ENCODE measurements around the gene CD247. TPM values are rescaled to one million over a fixed set of nuclear protein-coding genes. Genes with fewer than 3 reads are reported as not detected.

The CD247 gene
- total RNA-seq, 1 donor = not detected

GRCh38 chr1:167452483-167452882, 65.8 kb downstream of the CD247 start:
- no peak for DNase-seq (ENCODE audit: low read depth)
- TF ChIP-seq CTCF (IDR thresholded peaks at IDR 0.05; ENCODE audit: insufficient read depth, low read depth, low read length) = no peak
- H3K4me3 ChIP-seq (ENCODE audit: low read depth, low read length) = no peak overlapping the region

- no peak overlapping the region for H3K4me3 ChIP-seq (ENCODE audit: low read depth, low read length)
- no peak for TF ChIP-seq CTCF (IDR thresholded peaks at IDR 0.05; ENCODE audit: insufficient read depth, low read depth, low read length)
- DNase-seq (ENCODE audit: low read depth) = no peak
Measured at GRCh38 chr1:167450843-167451242, 67.5 kb downstream of the CD247 start.

GRCh38 chr1:167447521-167448136, 70.7 kb downstream of the CD247 start:
- TF ChIP-seq CTCF (IDR thresholded peaks at IDR 0.05; ENCODE audit: insufficient read depth, low read depth, low read length) = no peak
- no peak overlapping the region for H3K4me3 ChIP-seq (ENCODE audit: low read depth, low read length)
- no peak for DNase-seq (ENCODE audit: low read depth)

GRCh38 chr1:167446966-167447365, 71.4 kb downstream of the CD247 start:
- H3K4me3 ChIP-seq (ENCODE audit: low read depth, low read length) = no peak overlapping the region
- DNase-seq (ENCODE audit: low read depth) = no peak
- TF ChIP-seq CTCF (IDR thresholded peaks at IDR 0.05; ENCODE audit: insufficient read depth, low read depth, low read length) = no peak

- DNase-seq (ENCODE audit: low read depth) = no peak
- H3K4me3 ChIP-seq (ENCODE audit: low read depth, low read length) = no peak overlapping the region
- TF ChIP-seq CTCF (IDR thresholded peaks at IDR 0.05; ENCODE audit: insufficient read depth, low read depth, low read length) = no peak
Measured at GRCh38 chr1:167443757-167444156, 74.6 kb downstream of the CD247 start.

GRCh38 chr1:167442854-167443565, 75.3 kb downstream of the CD247 start:
- H3K4me3 ChIP-seq (ENCODE audit: low read depth, low read length) = no peak overlapping the region
- DNase-seq (ENCODE audit: low read depth) = no peak
- TF ChIP-seq CTCF (IDR thresholded peaks at IDR 0.05; ENCODE audit: insufficient read depth, low read depth, low read length) = no peak

Measured in fibroblast of villous mesenchyme (primary cell).